Measurements from ENCODE around the gene ARRDC5. TPM values are rescaled to one million over a fixed set of nuclear protein-coding genes. Genes with fewer than 3 reads are reported as not detected.

The ARRDC5 gene
- total RNA-seq, 1 donor from 2014 or later = not detected

DNA sequence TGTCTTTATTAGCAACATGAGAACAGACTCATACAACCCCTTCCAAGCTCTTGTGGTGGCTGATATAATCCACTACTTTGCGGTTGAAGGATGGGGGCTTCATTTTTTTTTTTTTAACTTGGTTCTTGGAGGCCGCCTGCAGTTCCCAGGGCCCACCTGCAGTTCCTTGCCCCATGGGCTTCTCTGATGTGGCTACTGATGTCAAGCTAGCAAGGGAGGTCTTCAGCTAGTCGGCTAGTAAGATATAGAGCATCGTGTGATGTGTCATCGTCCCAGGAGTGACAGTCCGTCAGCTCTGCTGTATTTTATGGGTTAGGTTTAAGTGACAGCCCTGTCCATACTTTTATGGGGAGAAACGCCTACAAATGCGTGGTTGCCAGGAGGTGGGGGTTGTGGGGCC lies 32.7 kb upstream of the ARRDC5 start:
- no peaks in the 10 kb centered on the region for H3K27me3 ChIP-seq (ENCODE audit: control insufficient read depth, insufficient read depth, low read length)
- DNase-seq (ENCODE audit: low read depth) = no peak
- FAIRE-seq = no peak
- H3K4me3 ChIP-seq (ENCODE audit: low read depth, low read length) = no peak overlapping the region
- TF ChIP-seq, protein P1, sequence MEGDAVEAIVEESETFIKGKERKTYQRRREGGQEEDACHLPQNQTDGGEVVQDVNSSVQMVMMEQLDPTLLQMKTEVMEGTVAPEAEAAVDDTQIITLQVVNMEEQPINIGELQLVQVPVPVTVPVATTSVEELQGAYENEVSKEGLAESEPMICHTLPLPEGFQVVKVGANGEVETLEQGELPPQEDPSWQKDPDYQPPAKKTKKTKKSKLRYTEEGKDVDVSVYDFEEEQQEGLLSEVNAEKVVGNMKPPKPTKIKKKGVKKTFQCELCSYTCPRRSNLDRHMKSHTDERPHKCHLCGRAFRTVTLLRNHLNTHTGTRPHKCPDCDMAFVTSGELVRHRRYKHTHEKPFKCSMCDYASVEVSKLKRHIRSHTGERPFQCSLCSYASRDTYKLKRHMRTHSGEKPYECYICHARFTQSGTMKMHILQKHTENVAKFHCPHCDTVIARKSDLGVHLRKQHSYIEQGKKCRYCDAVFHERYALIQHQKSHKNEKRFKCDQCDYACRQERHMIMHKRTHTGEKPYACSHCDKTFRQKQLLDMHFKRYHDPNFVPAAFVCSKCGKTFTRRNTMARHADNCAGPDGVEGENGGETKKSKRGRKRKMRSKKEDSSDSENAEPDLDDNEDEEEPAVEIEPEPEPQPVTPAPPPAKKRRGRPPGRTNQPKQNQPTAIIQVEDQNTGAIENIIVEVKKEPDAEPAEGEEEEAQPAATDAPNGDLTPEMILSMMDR (IDR thresholded peaks at IDR 0.05; ENCODE audit: insufficient read depth, low read length, severe bottlenecking) = no peak
- peaks cover 4% of the 10 kb centered on the region for H3K36me3 ChIP-seq (ENCODE audit: control insufficient read depth, insufficient read depth, low read length)

DNA sequence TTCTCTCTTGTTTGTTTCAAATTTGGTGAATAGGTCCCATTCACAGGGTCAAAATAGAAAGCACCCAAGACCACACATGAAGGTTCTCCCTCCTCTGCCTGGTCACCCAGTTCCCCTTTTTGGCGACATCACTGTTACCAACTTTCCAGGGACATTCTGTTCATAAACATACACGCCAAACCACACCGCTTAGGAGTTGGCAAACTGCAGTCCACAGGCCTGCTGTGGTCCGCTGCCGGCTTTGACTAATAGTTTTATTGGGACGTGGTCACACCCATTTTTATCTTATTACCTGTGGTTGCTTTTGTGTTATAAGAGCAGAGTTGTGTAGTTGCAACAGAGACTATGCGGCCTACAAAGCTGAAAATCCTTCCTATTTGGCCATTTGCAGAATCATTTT lies 30.8 kb upstream of the ARRDC5 start:
- no peaks in the 10 kb centered on the region for H3K27me3 ChIP-seq (ENCODE audit: control insufficient read depth, insufficient read depth, low read length)
- H3K36me3 ChIP-seq (ENCODE audit: control insufficient read depth, insufficient read depth, low read length) = peaks cover 7% of the 10 kb centered on the region
- DNase-seq (ENCODE audit: low read depth) = no peak
- no peak for FAIRE-seq
- TF ChIP-seq, protein P1 (IDR thresholded peaks at IDR 0.05; ENCODE audit: insufficient read depth, low read length, severe bottlenecking) = no peak
- no peak overlapping the region for H3K4me3 ChIP-seq (ENCODE audit: low read depth, low read length)

DNA sequence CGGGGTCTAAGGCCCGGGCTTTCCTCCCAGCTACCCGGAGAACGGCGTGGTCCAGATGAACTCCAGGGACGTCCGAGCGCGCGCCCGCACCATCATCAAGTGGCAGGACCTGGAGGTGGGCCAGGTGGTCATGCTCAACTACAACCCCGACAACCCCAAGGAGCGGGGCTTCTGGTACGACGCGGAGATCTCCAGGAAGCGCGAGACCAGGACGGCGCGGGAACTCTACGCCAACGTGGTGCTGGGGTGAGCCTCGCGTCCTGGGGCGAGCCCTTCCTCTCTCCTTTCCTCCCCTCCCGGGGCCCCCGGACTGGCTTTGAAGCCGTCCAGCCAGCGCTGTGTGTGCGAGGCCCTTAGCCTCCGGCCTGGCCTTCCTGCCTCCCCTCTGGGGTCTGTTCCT lies 30.0 kb upstream of the ARRDC5 start:
- no peaks in the 10 kb centered on the region for H3K27me3 ChIP-seq (ENCODE audit: control insufficient read depth, insufficient read depth, low read length)
- DNase-seq (ENCODE audit: low read depth) (no peak), FAIRE-seq (no peak)
- H3K4me3 ChIP-seq (ENCODE audit: low read depth, low read length) = no peak overlapping the region
- peaks cover 7% of the 10 kb centered on the region for H3K36me3 ChIP-seq (ENCODE audit: control insufficient read depth, insufficient read depth, low read length)
- TF ChIP-seq, protein P1 (IDR thresholded peaks at IDR 0.05; ENCODE audit: insufficient read depth, low read length, severe bottlenecking) = no peak

GRCh38 chr19:4930664-4931063 lies 28.0 kb upstream of the ARRDC5 start:
- DNase-seq (ENCODE audit: low read depth) = no peak
- no peak overlapping the region for H3K4me3 ChIP-seq (ENCODE audit: low read depth, low read length)
- TF ChIP-seq, protein P1 (IDR thresholded peaks at IDR 0.05; ENCODE audit: insufficient read depth, low read length, severe bottlenecking) = no peak
- no peak for FAIRE-seq
- H3K36me3 ChIP-seq (ENCODE audit: control insufficient read depth, insufficient read depth, low read length) = peaks cover 7% of the 10 kb centered on the region
- no peaks in the 10 kb centered on the region for H3K27me3 ChIP-seq (ENCODE audit: control insufficient read depth, insufficient read depth, low read length)

- Histone ChIP-seq H3K36me3 (ENCODE audit: control insufficient read depth, insufficient read depth, low read length) (peaks cover 7% of the 10 kb centered on the region), H3K4me3 (ENCODE audit: low read depth, low read length) (no peak overlapping the region), H3K27me3 (ENCODE audit: control insufficient read depth, insufficient read depth, low read length) (no peaks in the 10 kb centered on the region)
- no peak for DNase-seq (ENCODE audit: low read depth)
- TF ChIP-seq, protein P1 (IDR thresholded peaks at IDR 0.05; ENCODE audit: insufficient read depth, low read length, severe bottlenecking) = no peak
- no peak for FAIRE-seq
Observed at GRCh38 chr19:4929186-4929585, 26.5 kb upstream of the ARRDC5 start.

DNA sequence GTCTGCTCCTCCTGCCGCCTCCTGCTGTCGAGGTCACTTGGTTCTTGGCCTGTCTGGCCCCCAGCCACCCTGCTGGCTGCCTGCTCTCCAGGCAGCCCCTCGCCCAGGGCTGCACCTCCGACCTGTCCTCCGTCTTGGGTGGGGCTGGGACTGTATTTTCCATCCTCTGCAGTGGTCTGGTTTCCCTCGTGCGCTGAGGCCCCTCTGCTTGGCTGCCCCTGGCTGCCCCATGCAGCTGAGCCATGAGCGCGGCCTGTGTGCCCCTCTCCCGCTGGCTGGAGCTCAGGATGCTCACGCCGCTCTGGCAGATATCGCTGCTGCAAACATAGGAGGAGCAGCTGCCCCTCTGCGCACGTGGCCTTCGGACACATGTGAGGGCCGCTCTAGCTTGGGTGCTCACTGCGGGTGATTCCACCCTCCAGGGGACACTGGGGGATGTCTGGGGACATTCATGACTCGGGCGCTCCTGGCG lies 20.6 kb upstream of the ARRDC5 start:
- FAIRE-seq (no peak), DNase-seq (ENCODE audit: low read depth) (no peak)
- Histone ChIP-seq H3K27me3 (ENCODE audit: control insufficient read depth, insufficient read depth, low read length) (no peaks in the 10 kb centered on the region), H3K4me3 (ENCODE audit: low read depth, low read length) (no peak overlapping the region), H3K36me3 (ENCODE audit: control insufficient read depth, insufficient read depth, low read length) (peaks cover 1% of the 10 kb centered on the region)
- TF ChIP-seq, protein P1 (IDR thresholded peaks at IDR 0.05; ENCODE audit: insufficient read depth, low read length, severe bottlenecking) = no peak

All from bronchial epithelial cell (primary cell).